Hepatic stellate cell (primary cell): ENCODE data around the gene KLK14.

ENCODE experiments used
- DNase-seq: peaks from one replicate; pipeline ENCODE4 v3.0.0; 2011; ENCODE audit warnings: low spot score

The KLK14 gene

DNA sequence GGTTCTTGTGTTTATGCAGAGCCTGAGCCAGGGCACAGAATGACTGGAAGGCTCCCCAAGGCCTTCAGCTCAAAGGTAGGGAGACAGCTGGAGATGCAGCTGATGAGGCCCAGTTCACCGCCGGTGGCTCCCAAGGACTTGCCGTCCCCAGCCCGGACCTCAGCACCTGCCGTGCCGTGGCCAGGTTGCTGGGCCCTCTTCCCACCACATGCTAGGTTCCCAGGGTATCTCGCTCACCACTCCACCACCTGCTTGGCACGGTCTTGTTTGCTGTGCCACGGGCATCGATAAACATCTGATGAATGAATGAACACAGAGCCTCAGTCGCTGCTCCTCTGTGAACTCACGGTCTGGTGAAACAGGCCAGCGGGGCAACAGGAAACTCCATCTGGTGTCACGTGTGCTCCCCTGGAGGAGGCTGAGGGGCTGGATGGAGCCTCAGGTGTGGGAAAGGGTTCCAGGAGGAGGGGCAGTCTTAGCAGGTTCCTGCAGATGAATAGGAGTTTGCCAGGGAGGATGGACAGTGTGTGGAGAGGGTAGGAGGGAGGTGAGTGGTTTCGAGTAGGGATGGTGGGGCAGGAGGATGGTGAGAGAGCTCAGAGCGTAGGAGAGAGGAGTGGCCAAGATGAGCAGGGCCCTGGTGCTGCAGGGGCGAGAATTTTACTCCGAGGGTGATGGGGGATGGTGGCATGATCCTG is 3.6 kb upstream of the KLK14 start:
- no peak for DNase-seq

GRCh38 chr19:51084505-51084904 is 1.8 kb upstream of the KLK14 start:
- DNase-seq: no peak

- DNase-seq: no peak
Measured at GRCh38 chr19:51083783-51084182, 1.1 kb upstream of the KLK14 start.

- no peak for DNase-seq
Measured at GRCh38 chr19:51083181-51083580, 494 bp upstream of the KLK14 start.

GRCh38 chr19:51081476-51081875 is 1.2 kb downstream of the KLK14 start:
- no peak for DNase-seq

GRCh38 chr19:51079481-51080110 is 3.1 kb downstream of the KLK14 start:
- DNase-seq: no peak

- DNase-seq: no peak
Measured at GRCh38 chr19:51078731-51079130, 4.0 kb downstream of the KLK14 start.

GRCh38 chr19:51078104-51078503 is 4.6 kb downstream of the KLK14 start:
- no peak for DNase-seq

DNA sequence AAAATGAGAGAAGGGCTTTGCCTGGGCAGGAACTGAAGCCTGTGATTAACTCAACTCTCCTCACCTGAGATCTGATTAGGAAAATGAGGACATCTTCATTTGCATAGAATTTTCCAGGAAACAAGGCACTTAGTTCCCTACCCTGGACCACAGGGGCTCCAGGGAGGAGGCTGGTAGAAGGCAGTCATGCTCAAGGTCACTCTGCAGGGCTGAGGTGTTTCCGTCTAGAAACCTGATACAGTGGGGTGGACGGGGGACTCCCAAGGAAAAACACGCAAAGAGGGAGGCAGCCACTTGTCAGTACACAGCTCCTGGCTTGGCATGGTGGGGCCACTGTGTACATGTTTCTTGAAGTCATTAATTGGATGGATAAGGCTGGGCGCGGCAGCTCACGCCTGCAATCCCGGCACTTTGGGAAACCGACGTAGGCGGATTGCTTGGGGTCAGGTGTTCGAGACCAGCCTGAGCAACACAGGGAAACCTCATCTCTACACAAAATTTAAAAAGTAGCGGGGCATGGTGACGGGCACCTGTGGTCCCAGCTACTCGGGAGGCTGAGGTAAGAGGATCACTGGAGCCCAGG is 6.0 kb downstream of the KLK14 start:
- no peak for DNase-seq

DNA sequence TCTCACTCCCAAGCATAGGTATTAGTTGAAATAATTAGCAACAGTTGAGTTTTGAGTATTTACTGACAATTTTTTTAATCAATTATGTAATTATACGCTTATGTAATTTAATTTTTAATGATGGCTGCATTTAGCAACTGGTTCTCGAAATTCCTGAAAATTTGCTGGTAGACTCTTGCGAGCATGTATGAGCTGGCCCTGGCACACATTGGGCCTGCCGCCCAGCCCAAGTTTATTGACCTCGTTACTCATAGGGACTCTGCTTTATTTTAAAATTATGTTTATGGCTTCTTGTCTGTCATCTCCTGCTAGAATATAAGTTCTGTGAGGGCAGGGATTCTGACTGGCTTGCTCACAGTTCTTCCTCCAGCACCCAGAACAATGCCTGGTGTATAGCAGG is 6.7 kb downstream of the KLK14 start:
- no peak for DNase-seq

DNA sequence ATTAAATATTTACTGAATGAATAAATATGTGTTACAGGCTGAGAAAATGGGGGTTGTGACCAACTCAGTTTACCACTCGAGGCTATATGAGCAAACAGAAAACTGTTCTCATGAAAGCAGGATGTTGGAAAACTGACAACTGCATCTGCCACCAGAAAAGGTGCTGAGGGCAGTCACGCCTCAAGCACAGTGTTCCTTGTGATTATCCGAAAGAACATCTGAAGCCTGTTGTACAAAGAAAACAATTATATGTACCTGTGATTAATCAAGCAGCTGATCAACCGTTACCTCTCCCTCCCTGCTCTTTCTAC is 11.6 kb downstream of the KLK14 start:
- DNase-seq: no peak

DNA sequence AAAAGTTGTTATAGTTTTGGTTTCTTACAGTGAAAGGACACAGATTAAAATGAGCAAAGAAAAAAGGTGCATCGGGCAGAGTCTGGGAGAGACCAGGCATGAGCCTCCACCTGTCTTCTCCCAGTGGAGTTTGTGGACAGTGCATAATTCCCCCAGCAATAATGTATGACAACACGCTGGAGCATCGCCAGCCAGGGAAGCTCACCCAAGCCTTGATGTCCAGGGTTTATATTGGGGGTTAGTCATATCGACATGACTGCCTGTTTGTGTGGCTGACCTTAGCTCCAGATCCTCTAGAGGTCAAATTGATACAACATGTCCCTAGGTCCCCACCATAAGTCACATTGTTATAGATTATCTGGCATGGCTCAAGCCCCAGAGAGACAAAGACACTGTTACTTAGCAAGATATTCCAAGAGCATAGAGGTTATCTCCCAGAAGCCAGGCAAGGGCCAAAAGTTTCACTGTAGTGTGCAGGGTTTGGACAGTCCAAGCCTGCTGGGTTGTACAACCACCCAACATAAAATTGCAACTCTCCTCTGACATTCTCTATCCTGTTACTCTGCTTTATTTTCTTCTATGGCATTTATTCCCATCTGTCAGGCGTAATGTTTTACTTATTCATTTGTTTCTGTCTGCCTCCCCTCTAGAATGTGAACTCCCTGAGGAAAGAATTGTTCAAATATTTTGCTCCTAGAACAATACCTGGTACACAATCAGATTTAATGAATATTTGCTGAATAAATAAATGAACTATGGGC is 12.2 kb downstream of the KLK14 start:
- DNase-seq: no peak

DNA sequence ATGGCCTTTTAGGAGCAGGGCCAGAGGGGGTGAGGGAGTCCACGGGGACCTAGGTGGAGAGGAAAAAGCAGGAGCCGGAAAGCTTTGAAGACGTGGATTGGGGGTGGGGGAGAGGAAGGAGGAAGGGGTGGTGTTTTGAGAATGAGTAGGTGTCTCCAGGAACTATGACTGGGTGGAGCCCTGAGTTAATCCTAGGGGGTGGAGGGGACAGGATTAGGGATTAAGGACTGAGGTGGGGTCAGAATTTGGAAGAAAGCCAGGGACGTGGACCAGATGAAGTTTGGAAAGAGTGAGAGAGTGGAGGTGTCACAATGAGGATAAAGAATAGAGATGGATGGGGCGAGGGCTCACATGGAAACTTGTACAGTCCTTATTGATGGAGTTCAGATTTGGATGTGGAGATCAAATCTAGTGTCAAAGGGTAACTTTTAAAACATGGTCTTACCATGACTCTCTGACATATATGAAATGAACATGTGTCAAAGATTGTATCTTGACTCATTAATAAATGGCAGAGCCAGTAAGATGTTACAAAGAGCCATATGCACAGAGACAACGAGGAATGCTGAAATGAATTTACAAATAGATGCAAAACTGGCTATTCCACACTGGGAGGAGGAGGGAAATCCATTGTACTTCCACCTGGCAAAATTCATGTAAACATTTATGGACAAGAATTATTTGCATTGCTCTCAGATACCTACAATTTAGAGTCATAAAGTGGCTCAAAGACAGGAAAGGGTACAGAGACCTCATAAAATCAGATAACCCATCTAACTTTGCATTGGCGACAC is 16.1 kb downstream of the KLK14 start:
- no peak for DNase-seq

- DNase-seq: no peak
Measured at GRCh38 chr19:51065221-51065960, 17.3 kb downstream of the KLK14 start.

GRCh38 chr19:51064534-51065220 is 18.0 kb downstream of the KLK14 start, which contains the start of gene KLK13:
TSS of gene KLK13 (minus strand) at chr19:51065092. CDS start at chr19:51065067, 25 bp downstream.
- DNase-seq: no peak

GRCh38 chr19:51063664-51064063 is 19.0 kb downstream of the KLK14 start:
- DNase-seq: no peak

DNA sequence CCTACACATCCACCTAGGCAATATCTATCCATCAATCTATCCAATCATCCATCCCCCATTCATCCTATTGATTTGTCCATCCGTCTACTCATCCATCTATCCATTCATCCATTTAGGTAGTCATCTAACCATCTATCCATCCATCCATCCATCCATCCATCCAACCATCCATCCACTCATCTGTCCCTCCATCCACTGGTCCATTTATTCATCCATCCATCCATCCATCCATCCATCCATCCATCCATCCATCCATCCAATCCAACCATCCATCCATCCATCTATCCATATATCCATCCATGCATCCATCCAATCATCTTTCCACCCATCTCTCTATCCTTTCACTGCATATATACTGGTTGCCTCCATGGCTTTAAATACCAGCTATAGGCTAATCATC is 21.7 kb downstream of the KLK14 start:
- DNase-seq: no peak

- no peak for DNase-seq
Measured at GRCh38 chr19:51060336-51060735, 22.4 kb downstream of the KLK14 start.

GRCh38 chr19:51059715-51060114 is 23.0 kb downstream of the KLK14 start:
- no peak for DNase-seq

DNA sequence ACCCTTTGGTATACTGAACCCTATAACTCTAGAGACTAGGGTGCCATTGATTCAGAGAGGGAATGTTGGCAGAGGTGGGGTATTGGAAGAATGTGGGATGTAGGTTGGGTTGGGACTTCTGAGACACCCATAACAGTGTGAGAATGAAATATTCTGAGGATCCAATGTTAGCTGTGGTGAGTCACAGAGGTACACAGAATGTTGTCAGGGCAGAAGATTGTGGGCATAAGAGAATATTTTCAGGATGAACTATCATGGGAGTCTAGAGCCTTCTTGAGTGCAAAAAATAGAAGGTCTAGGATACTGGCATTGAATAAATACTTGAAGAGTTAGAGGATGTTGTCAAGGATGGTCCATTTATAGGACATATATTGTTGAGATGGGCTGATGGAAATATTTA is 26.8 kb downstream of the KLK14 start:
- no peak for DNase-seq

DNA sequence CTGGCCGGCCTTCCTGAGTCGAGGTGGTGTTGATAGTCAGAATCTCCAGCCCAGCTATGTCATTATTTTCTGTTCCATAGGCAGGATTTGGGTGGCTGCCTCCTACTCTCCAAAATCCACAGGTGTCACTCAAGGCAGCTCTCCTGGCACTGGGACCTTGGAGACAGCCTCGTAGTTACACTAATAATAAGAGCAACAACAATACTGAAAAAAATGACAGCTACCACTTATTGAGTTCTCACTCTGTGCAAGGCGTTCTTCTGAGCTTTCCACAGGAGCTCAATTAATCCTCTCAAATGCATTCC is 35.7 kb downstream of the KLK14 start:
- no peak for DNase-seq
